Right renal pelvis (tissue), 4 donors: ENCODE measurements around the gene DCC. TPM values are rescaled to one million over a fixed set of nuclear protein-coding genes. Genes with fewer than 3 reads are reported as not detected.

ENCODE experiments used
- DNase-seq, 4 donors: peaks; one replicate each; pipeline ENCODE4 v3.0.0-alpha.2; 2013; ENCODE audit warnings: low read depth in 4 of 4, low spot score in 3 of 4, missing footprints in 1 of 4
- polyA plus RNA-seq, 4 donors: library from polyadenylated mRNA; unstranded; fragments of 120-200 nt; gene quantifications; one replicate each; pipeline ENCODE4 v1.2.1, GENCODE V29; 2013; ENCODE audit not compliant: insufficient read length in 4 of 4

The DCC gene
- polyA plus RNA-seq, 4 donors, result 5.8 to 10.5 (median 9.0) TPM

DNA sequence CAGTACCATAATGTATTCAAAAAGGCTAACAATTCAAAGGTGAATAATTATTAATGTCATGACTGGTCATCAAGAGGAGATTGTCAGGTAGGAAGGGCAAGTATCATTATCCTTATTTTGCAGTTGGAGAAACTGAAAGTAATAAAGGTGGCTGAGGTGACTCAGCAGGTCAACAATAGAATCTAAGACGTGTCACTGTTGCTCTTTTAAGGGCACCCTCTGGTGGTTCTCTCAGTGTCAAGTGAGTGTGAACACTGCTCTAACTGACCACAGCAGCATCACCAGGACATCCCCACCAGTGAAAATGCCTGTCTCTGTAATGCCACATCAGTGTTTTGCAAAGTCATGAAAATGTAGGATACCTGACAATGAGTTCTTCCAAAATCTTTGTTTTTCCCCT, 69.7 kb downstream of the DCC start:
- no peak for DNase-seq

DNA sequence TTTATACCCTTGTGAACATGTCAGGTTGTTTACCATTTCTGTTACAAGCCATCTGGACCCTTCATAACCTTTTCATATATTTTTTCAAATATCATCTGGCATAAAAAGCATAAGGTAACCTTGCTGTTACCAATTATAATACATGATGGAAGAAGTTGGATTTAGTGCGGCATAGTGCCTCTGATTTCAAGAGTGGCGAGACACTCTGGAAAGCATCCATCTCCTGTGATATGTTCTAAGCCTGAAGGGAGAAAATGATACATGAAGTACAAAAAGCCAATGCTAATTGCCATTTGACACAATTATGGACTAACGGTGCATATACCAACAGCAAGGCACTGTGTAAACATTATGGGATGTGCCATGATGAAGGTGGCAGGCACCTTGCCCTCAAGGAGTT, 75.1 kb downstream of the DCC start:
- DNase-seq, result no peak

DNA sequence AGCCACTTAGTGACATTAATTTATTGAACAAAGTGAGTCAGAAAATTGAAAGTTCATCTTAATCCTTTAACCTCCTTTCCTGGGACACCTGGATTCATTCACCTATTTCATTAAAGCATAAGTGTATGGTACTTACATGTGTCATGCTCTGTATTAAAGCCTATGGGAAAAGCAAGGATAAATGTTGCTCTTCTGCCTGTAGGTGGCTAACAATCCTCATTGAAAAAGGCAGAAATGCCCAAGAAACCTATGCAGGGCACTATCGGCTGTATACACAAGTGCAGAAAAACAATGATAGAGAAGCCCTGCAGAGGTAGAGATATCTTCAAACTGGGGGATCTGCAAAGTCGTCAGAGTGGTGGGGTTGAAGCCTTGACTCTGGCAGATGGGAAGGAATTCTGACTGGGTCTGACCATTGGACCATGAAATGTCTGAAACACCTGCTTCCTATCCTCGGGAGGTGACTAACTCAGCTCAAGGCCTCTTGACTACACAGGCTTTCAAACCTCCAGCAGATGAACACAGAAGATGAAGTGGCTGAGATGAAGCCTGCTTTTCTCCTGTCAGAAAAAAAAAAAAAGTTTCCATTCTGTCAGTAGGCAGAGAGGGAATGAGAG, 83.1 kb downstream of the DCC start:
- no peak for DNase-seq

DNA sequence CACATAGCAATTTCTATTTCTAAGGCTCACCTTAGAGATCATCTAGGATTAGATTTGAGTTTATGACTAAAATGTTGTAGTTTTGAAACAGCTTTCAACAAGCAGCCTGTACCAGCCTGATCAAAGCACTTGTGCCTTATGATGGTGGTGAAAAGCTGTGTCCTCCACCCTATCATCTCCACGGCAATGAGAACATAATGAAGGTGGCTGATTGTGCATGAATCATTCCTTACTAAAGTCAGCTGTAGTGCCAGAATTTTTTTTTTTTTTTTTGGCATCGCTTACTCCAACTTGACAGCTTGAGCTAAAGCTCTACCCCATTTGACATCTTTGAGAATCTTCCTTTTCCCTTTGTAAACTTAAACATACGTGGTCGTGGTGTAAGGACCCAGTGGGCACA, 86.0 kb downstream of the DCC start:
- DNase-seq, result no peak

DNA sequence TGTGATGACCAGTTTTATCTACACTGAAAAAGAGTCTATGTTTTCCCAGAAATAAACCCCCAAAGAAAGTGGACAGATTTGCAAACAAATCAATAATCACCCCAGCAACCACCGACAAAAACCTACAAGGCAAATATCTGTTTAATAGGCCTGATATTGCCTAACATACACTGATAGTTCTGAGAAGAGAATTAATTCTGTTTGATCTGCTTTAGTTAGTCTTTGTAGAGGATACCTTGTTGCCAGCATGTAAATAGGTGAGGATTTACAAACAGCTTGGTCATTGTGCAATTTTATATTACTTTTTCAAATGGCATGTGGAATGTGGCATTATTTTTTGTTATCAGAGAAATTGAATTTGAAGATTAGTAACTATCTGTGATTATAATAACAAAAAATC, 86.5 kb downstream of the DCC start:
- DNase-seq, result no peak

DNA sequence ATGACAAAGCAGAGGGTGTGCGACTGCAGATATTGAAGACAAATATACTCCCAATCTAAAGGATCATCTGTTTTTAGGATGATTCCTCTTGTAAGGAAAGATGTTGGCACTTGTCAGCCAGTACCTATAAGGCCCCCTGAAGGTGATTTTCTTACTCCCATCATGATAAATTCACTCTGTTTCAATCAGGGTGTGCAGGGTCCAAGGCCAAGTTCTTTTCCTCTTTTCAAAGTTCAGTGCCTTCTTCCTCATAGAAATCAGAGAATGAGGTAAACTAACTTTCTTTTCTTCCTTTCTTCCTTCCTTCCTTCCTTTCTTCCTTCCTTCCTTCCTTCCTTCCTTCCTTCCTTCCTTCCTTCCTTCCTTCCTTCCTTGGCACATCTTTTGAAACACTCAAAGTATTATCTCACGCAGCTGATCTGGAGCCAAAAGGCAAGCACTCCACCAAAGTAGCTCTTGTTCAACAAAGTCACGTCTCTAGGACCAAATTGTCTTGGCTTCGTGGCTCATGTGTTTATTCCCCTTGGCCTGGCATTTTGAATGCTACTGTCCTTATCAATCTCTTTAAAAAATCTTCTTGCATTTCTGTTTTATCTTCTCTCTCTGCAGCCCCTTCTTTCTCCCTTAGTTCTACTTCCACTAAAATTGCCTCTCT, 87.7 kb downstream of the DCC start:
- DNase-seq, result no peak

DNA sequence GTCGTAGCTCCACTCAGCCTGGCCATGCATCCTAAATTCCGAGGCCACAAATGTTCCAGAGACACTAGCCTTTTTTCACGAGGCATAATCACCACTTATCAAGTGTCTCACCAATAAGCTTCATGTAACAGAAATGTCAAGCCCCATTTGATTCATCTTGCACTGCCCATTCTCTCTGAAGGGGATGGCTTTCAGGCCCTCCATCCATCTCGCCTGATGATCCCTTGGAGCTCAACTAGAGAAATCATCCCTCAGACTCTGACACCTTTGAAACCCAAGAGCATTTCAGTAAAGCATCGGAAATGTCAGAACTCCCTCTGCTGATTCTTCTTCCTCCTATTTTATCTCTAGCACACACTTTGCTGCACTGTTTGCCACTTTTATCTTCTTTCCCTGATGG, 91.7 kb downstream of the DCC start:
- DNase-seq, result no peak

DNA sequence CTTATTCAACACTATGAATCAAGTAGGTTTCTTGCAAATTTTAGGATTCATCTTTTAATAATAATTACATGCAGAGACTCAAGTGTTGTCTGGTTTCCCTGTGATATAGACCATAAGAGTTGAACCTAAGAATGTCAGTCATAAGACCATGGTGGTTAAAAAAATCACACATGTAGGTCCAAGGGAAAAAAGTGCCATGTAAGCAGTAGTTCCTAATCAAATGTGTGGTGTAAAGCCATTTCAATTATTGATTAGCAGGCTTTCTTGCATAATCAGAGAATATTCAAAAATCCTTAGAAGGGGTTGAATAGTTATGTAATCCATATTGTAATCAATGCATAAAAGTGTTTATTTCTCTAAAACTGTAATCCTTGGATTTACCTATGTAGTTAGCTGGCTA, 93.8 kb downstream of the DCC start:
- DNase-seq, result no peak

DNA sequence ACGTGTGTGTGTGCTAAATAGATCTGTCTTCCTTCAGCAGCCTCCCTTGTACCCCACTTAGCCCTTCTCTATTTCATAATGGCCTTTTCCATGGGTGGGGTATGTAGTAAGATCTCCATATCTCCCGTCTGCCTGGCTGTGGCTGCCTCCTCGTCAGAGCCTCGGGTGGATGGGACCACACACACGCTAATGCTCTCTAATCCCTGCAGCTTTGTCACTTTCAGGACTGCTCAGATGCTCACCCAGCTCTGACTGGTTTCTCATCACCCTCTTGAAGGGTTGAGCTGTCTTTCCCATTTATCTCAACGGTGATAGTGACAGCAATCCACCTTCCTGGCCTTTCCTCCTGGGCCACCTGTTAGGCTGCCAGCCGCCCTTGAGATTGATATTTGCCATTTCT, 95.3 kb downstream of the DCC start:
- no peak for DNase-seq

DNA sequence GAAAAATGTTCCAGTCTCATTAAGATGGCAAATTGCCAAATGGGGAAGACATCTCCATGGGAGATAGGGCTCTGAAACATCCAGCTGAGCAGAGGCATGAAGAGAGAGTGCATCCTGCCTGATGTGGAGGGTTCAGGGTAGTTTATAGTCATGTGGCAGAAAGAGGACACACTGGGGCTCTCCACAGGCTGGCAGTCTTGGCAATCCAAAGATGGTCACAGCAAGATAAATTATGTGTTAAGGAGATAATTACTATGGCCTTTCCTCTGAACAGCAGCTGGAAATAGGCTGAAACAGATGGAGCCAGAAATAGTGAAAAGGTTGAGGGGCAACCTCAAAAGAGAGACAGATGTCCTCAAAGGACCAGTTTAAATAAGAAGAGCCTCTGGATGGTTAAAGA, 97.2 kb downstream of the DCC start:
- no peak for DNase-seq

DNA sequence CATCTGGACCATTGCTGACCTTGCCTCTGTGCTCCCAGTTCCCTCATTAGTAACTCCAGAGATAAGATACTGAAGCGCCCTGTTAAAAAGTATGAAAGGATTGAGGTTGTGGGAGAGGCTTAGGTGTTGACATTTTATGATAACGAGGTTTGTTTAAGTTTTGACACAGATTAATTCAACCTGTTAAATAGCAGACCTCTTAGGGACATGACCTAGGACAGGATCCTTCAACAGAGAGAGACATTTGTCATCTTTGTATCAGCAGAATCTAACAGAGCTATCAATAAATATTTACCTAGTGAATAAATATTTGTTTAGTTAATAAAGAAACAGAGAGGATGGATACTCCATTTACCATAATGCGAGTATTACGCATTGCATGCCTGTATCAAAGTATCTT, 99.5 kb downstream of the DCC start:
- no peak for DNase-seq

DNA sequence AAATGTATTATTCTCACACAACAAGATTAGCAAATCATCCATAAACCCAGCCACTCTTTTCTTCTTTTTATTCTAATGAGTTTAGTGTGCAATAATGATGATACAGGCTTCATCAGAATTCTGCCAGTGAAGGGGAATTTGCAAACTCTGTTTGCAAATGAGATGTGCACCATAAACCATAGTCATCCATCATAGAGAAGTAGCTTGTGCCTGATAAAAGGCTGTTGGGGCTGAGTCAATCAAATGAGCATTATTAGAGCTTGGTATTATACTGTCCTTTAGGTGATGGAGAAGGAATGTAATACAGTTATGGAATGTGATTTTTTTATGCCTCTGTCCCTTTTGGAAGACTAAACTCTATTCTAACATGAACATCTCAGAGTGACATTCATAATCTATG, 101.8 kb downstream of the DCC start:
- DNase-seq, result no peak

DNA sequence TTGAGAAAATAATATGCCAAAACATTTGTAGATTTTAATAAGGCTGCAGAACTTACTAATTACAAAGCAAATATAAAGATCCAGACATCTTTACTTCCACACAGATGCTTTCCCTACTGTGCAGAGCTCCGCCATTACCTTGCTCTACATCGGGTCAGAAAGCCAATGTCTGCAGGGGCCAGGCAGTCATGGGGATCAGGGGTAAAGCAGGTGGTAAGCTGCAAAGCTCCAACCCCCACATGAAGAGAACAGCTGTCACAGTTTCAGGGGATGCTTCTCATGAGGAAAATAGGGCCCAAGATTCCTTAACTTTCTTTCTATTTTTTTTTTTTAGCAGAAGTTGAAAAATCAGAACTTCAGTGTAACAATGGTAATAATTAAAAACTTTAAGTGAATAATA, 102.7 kb downstream of the DCC start:
- DNase-seq, result no peak

DNA sequence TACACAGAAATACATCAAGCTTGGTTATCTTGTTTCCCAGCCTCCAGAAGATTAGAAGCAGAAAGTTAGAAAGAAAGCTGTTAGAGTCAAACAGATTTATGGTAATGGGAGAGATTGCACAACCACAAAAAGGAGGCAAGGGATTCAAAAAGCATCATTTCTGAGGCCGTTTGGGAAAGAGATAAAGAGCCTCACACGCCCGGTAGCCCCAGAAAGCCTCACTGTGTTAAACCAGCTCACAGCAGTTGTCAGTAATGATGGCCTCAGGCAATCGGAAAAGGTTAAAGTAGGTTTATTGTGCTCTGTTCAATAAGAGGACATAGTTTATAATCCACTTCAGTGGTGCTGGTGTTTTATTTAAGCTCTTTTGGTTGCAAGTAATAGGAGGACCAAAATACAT, 111.3 kb downstream of the DCC start:
- DNase-seq, result no peak

DNA sequence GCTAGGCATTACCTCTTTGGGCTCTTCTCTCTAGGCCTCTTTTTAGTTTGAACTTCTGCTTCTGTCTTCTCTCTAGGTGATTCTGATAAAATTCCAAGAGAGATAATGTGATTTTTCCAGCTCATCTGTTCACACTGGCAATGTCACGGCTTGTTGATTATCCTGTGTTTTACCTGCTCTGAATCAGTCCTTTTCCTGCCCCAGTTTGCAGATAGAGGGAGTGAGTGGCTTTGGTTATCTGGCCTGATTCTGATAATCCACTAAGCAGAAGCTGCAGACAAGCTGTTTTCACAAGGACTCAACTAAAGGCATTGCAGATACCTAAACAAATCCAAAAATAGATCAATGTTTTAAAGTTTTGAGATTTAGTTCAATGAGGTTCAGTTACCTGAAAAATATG, 111.9 kb downstream of the DCC start:
- no peak for DNase-seq

DNA sequence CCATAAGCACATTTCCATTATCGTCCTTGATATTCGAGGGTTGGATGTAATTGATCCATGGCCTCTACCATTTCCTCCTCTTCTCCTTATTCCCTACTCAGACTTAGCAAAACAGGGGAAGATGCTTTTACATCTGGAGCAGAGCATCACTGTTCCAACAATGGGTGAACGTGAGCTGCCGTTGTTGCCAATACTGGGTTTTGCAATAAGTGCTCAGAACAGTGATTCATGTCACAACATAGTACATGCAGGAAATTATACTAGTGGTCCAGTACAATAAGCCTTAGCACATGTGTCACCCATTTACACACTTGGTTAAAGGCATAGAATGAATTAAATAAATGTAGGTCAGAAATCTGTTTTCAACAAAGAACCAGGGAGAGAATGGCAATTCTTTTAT, 112.4 kb downstream of the DCC start:
- DNase-seq, result no peak

DNA sequence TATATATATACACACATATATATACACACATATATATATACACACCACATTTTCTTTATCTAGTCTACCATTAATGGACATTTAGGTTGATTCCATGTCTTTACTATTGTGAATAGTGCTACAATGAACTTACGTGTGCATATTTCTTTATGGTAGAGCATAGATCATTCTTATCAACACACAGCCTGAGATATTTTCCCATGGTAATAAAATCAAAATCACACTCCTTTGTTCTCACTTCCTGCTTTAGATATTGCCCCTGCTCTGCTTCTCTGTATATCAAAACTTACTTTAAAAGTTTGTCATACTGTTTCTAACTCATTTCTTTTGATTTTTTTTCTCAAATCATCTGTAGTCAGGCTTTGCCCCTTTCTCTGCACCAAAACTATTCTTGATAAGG, 119.9 kb downstream of the DCC start:
- DNase-seq, result no peak

DNA sequence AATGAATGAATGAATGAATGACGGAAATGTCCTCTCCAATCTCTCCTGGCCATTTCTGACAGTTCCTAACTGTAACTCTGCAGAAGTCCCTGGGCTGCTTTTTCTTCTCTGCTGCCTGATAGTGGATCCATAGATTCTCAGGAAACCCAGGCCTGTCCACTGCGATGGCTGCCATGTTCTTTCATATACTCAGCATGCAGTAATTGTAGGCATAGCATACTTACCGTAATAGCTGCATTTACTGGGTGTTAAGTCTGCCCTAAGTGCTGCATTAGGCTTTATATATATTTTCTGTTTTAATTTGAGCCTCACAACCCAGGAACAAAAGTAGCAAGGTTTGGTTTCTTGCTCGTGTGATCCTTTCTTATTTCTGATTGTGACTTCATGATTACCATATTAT, 122.9 kb downstream of the DCC start:
- no peak for DNase-seq

DNA sequence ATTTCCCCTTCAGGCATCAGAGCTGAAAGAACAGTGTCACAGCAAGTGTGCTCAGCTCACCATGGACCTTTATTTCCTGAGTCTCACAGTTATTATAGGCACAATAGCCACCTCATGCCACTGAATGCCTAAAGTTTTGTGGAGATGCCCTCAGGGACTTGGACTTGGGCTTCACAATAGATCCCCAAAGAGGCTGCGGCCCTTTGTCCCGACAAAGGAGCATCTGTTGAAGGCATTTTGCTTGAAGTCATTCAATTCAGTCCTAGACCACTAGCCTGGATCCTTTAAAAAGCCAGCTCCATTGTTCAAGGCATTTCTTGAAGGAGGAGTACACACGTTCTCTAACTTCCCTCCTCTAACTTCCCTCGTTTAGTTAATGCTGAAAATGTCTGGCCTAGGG, 125.4 kb downstream of the DCC start:
- DNase-seq, result no peak

DNA sequence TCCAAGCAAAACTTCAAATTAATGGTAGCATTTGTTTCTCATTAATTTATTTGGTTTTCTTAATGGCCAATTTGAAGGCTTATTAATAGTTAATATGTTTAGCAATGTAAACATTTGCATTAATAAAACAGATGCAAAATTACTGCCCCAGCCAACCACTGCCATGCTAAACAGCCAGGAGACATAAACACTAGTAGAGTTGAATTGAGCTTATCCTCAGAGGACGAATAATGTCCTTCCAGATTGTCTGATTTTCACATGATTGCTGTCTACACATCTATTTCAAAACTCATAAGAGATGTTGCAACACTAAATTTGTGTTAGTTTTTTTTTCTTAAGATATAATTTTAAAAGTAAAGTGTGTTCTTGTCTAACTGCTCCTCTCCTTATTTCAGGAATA, 128.5 kb downstream of the DCC start:
- no peak for DNase-seq

DNA sequence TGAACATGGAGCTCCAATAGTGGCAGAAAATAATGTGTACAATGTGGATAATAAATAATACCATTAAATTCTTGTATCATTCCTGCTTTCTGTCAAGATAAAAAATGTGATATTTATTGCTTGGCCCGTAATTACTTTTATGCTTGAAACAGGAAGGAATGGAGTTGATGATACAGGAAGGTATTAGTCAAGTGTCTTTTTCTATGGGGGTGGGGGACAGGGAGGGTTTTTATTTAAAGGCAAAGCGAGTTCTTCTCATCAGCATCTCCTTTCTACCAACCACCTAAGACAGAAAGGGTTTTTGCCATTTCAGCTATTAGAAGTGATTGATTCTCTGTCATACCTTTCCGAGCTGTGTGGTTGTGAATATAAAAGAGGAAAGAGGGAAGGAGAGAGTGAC, 135.3 kb downstream of the DCC start:
- no peak for DNase-seq

DNA sequence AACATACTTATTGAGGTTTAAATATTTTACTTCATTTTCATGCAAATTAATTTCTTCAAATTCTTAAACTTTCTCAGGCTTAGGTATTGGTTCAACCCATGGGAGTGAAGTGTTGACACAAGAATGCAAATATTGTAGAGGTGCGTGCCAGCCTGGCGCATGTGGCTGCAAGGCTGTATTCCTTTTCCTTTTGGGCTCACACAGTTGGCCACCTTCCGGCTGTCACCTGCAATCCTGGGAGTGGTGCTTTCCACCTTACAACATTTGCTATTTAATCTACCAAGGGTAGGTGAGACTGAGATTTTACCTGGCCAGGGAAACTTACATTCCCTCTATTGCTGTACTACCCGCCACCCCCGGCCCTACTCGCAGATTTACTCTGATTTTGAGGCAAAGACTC, 141.1 kb downstream of the DCC start:
- no peak for DNase-seq

DNA sequence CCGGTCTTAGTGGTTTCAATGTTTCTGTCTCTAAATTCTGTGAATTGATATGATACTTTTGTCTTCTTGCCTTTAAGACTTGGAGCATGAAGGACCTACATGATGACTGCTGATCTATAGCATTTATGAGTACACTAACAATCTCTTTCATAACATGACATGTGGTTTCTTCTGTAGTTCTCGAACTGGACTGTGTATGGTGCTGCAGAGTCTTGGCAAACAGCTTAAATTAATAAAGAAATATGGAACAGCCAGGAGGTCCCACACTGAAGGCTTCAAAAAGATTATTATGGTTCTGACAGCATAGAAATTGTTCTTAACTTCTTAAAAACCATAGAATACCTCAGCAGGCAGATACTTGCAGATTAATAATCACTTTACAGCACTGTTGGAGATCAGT, 145.0 kb downstream of the DCC start:
- no peak for DNase-seq
